Measurements from ENCODE around the gene TTC5. TPM values are rescaled to one million over a fixed set of nuclear protein-coding genes. Genes with fewer than 3 reads are reported as not detected.
"Not testable (repeated sequence)": the region's sequence is repeated elsewhere in the genome, so short reads cannot be mapped to it uniquely, and the experiment has no call there.

The TTC5 gene
- total RNA-seq, 4 donors from 2014 or later = 5.5 to 8.6 (median 6.5) TPM

GRCh38 chr14:20294636-20295035 lies 11.1 kb downstream of the TTC5 start:
- Histone ChIP-seq H3K27ac (replicated peaks in 1 of 4) (no peak overlapping the region), H3K9me3 (no peaks in the 10 kb centered on the region), H3K4me1 (no peaks in the 10 kb centered on the region), H3K27me3 (no peaks in the 10 kb centered on the region), H3K36me3 (peaks cover 62 to 100% (median 86%) of the 10 kb centered on the region in 4 donors), H3K4me3 (no peak overlapping the region)
- 86% methylated on average over 2 of the region's 2 CpGs for WGBS
- no peak for TF ChIP-seq POLR2A (IDR thresholded peaks at IDR 0.05; ENCODE audit: low read depth)
- no peak for TF ChIP-seq EP300 (IDR thresholded peaks at IDR 0.05)
- TF ChIP-seq, protein P1, sequence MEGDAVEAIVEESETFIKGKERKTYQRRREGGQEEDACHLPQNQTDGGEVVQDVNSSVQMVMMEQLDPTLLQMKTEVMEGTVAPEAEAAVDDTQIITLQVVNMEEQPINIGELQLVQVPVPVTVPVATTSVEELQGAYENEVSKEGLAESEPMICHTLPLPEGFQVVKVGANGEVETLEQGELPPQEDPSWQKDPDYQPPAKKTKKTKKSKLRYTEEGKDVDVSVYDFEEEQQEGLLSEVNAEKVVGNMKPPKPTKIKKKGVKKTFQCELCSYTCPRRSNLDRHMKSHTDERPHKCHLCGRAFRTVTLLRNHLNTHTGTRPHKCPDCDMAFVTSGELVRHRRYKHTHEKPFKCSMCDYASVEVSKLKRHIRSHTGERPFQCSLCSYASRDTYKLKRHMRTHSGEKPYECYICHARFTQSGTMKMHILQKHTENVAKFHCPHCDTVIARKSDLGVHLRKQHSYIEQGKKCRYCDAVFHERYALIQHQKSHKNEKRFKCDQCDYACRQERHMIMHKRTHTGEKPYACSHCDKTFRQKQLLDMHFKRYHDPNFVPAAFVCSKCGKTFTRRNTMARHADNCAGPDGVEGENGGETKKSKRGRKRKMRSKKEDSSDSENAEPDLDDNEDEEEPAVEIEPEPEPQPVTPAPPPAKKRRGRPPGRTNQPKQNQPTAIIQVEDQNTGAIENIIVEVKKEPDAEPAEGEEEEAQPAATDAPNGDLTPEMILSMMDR (IDR thresholded peaks at IDR 0.05) = no peak
- intact Hi-C loops (cut with DNase I) = no loop called here
- no peak for DNase-seq (ENCODE audit: extremely low spot score)

DNA sequence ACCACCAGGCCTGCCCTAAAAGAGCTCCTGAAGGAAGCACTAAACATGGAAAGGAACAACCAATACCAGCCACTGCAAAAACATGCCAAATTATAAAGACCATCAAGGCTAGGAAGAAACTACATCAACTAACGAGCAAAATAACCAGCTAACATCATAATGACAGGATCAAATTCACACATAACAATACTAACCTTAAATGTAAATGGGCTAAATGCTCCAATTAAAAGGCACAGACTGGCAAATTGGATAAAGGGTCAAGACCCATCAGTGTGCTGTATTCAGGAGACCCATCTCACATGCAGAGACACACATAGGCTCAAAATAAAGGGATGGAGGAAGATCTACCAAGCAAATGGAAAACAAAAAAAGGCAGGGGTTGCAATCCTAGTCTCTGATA lies 23.8 kb downstream of the TTC5 start:
- H3K4me1 ChIP-seq; H3K27me3 ChIP-seq; DNase-seq (ENCODE audit: extremely low spot score); H3K4me3 ChIP-seq; H3K9me3 ChIP-seq; intact Hi-C loops (cut with DNase I); H3K27ac ChIP-seq (replicated peaks in 1 of 4): not testable (repeated sequence)
- H3K36me3 ChIP-seq = peaks cover 0 to 28% (median 11%) of the 10 kb centered on the region in 4 donors
- 93% methylated on average over 1 of the region's 1 CpG for WGBS

DNA sequence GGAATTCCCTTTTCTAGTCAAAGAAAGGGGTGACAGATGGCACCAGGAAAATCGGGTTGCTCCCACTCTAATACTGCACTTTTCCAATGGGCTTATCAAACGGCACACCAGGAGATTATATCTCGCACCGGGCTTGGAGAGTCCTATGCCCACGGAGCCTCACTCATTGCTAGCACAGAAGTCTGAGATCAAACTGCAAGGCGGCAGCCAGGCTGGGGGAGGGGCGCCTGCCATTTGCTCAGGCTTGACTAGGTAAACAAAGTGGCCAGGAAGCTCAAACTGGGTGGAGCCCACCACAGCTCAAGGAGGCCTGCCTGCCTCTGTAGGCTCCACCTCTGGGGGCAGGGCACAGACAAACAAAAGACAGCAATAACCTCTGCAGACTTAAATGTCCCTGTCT lies 25.5 kb downstream of the TTC5 start:
- intact Hi-C loops (cut with DNase I); H3K4me1 ChIP-seq; H3K27ac ChIP-seq (replicated peaks in 1 of 4); DNase-seq (ENCODE audit: extremely low spot score); H3K4me3 ChIP-seq; H3K9me3 ChIP-seq; H3K27me3 ChIP-seq: not testable (repeated sequence)
- H3K36me3 ChIP-seq = peaks cover 0 to 17% (median 5%) of the 10 kb centered on the region in 4 donors
- WGBS = 97% methylated on average over 7 of the region's 7 CpGs

- H3K4me1 ChIP-seq = no peaks in the 10 kb centered on the region
- intact Hi-C loops (cut with DNase I) = no loop called here
- DNase-seq (ENCODE audit: extremely low spot score) = no peak
- no peaks in the 10 kb centered on the region for H3K27me3 ChIP-seq
- no peak overlapping the region for H3K4me3 ChIP-seq
- H3K9me3 ChIP-seq = no peaks in the 10 kb centered on the region
- H3K36me3 ChIP-seq = peaks cover 0 to 26% (median 7%) of the 10 kb centered on the region in 4 donors
- no peak overlapping the region for H3K27ac ChIP-seq (replicated peaks in 1 of 4)
- 63% methylated on average over 1 of the region's 1 CpG for WGBS
- TF ChIP-seq, protein P1 (IDR thresholded peaks at IDR 0.05) = no peak
- no peak for TF ChIP-seq POLR2A (IDR thresholded peaks at IDR 0.05; ENCODE audit: low read depth)
- no peak for TF ChIP-seq POLR2AphosphoS5 (IDR thresholded peaks at IDR 0.05)
- TF ChIP-seq EP300 (IDR thresholded peaks at IDR 0.05) = no peak
Observed at GRCh38 chr14:20278414-20278813, 27.3 kb downstream of the TTC5 start.

- 100% methylated on average over 2 of the region's 2 CpGs for WGBS
- H3K4me1 ChIP-seq = no peaks in the 10 kb centered on the region
- H3K36me3 ChIP-seq = peaks cover 0 to 29% (median 7%) of the 10 kb centered on the region in 4 donors
Observed at GRCh38 chr14:20277409-20277808, 28.3 kb downstream of the TTC5 start.

DNA sequence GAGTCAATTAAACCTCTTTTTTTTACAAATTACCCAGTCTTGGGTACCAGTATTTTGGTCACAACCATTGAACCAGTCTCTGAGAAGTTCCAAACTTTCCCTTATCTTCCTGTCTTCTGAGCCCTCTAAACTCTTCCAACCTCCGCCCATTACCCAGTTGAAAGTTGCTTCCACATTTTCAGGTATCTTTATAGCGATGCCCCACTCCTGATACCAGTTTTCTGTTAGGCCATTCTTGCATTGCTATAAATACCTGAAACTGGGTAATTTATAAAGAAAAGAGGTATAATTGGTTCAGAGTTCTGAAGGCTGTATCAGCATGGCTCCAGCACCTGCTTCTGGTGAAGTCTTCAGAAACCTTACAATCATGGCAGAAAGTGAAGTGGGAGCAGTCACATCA lies 31.7 kb downstream of the TTC5 start:
- Histone ChIP-seq H3K36me3 (peaks cover 0 to 14% (median 2%) of the 10 kb centered on the region in 4 donors), H3K9me3 (no peaks in the 10 kb centered on the region), H3K4me1 (no peaks in the 10 kb centered on the region), H3K27me3 (no peaks in the 10 kb centered on the region), H3K4me3 (no peak overlapping the region), H3K27ac (replicated peaks in 1 of 4) (no peak overlapping the region)
- TF ChIP-seq POLR2AphosphoS5 (IDR thresholded peaks at IDR 0.05) (no peak), EP300 (IDR thresholded peaks at IDR 0.05) (no peak), POLR2A (IDR thresholded peaks at IDR 0.05; ENCODE audit: low read depth) (no peak)
- TF ChIP-seq, protein P1 (IDR thresholded peaks at IDR 0.05) = no peak
- WGBS = 98% methylated on average over 2 of the region's 2 CpGs
- intact Hi-C loops (cut with DNase I) = no loop called here
- no peak for DNase-seq (ENCODE audit: extremely low spot score)

More at GRCh38 chr14:20277409-20277808, 28.3 kb downstream of the TTC5 start:
- H3K4me3 ChIP-seq = no peak overlapping the region
- H3K27me3 ChIP-seq = no peaks in the 10 kb centered on the region
- TF ChIP-seq, protein P1 (IDR thresholded peaks at IDR 0.05) = no peak
- TF ChIP-seq EP300 (IDR thresholded peaks at IDR 0.05) = no peak
- TF ChIP-seq POLR2A (IDR thresholded peaks at IDR 0.05; ENCODE audit: low read depth) = no peak
- no peak for TF ChIP-seq POLR2AphosphoS5 (IDR thresholded peaks at IDR 0.05)
- DNase-seq (ENCODE audit: extremely low spot score) = no peak
- intact Hi-C loops (cut with DNase I) = no loop called here
- no peaks in the 10 kb centered on the region for H3K9me3 ChIP-seq
- H3K27ac ChIP-seq (replicated peaks in 1 of 4) = no peak overlapping the region

GRCh38 chr14:20264361-20264760 lies 41.4 kb downstream of the TTC5 start:
- H3K36me3 ChIP-seq; H3K27ac ChIP-seq (replicated peaks in 1 of 4); DNase-seq (ENCODE audit: extremely low spot score); H3K27me3 ChIP-seq; H3K4me3 ChIP-seq; intact Hi-C loops (cut with DNase I); H3K9me3 ChIP-seq; H3K4me1 ChIP-seq: not testable (repeated sequence)
- WGBS = 95% methylated on average over 5 of the region's 5 CpGs
